GM11168 (cell line): ENCODE measurements around the gene SUGCT.

Source experiments
- in situ Hi-C: fragments of 300-500 bp; cut with MboI; formaldehyde crosslinking; loops from one replicate; pipeline ENCODE4 v1.12.0; 2022; ENCODE audit warnings: low sequenced_read_pairs; ENCODE audit not compliant: unreplicated experiment

SUGCT gene

DNA sequence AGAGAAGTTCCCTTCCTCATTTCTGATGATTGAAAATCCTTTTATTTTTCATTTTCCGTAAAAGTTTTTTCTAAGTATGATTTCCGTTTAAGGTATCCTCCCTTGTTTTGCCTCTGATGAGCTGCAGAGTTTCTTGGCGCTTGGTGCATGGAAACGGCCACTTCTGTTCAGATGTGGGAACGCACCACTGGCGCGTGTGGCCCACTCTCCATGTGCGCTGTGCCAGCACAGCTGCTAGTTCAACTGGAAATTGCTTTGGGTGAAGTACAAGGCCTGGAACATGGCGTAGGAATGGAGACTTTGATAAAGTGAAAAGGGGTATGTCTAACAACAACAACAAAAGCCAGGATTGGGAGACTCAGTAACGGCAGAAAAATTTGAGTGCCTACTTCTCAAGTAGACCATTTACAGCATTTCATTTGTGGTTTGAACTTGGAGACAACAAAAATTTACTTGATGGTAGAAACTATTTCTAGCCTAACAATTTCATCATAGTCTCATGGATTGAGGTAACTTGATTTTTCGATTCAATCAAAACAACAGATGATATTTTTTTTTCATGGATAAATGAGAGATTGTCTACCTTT lies 364.2 kb downstream of the SUGCT start:
- in situ Hi-C loops: no loop called here

DNA sequence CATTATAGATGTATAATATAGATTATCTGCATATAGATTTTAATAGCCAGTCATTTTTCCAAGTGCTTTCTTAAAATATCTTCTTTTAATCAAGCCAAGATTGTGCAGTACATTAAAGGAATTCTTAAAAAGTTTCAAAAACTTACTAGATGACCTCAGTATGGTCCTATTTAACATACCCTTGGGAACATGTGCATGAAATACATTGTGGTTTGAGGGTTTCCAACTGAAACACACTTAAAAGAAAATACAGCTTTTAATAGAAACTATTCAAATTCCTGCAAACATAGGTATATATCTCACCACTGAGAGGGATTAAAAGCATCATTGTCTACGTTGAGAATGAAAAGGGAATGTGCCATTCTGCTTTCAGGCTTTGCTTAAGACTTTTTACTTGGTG lies 364.9 kb downstream of the SUGCT start:
- in situ Hi-C loops: no loop called here

- in situ Hi-C loops: no loop called here
Observed at GRCh38 chr7:40500219-40500618, 365.4 kb downstream of the SUGCT start.

DNA sequence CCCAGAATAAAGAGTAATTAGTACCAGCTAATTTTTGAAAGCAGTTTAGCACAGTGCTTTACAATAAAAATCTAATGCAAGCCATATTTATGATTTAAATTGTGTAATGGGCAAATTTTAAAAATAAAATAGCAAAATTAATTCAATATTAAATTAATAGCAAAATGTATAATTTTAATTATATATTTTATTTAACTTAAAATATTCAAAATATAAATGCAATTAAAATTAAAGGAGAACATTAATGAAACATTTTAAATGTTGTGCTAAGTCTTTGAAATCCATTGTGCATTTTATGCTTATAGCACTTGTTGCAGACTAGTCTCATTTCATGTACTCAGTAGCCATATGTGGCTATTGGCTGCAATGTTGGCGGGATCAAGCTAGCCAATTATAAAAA lies 367.6 kb downstream of the SUGCT start:
- in situ Hi-C loops: no loop called here

- in situ Hi-C loops: no loop called here
Observed at GRCh38 chr7:40506158-40506557, 371.4 kb downstream of the SUGCT start.

DNA sequence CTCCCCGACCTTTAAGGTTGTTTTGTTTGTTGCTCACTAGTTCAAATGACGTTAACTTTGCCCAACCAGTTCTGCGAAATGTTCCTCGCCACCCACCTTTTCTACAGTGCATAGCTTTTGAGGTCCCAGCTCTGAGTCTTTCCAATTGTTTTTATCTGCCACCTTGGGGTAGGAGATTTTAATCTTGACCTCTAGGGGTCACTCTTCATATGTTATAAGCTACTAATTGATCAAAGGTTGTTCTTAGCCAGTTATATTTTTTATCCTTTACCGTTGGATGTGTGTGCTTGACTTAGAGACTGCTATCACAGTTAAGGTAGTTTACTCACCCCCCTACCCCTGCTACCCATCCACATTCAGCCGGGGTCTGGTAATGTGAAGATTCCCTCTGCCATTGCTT lies 372.4 kb downstream of the SUGCT start:
- in situ Hi-C loops: no loop called here

DNA sequence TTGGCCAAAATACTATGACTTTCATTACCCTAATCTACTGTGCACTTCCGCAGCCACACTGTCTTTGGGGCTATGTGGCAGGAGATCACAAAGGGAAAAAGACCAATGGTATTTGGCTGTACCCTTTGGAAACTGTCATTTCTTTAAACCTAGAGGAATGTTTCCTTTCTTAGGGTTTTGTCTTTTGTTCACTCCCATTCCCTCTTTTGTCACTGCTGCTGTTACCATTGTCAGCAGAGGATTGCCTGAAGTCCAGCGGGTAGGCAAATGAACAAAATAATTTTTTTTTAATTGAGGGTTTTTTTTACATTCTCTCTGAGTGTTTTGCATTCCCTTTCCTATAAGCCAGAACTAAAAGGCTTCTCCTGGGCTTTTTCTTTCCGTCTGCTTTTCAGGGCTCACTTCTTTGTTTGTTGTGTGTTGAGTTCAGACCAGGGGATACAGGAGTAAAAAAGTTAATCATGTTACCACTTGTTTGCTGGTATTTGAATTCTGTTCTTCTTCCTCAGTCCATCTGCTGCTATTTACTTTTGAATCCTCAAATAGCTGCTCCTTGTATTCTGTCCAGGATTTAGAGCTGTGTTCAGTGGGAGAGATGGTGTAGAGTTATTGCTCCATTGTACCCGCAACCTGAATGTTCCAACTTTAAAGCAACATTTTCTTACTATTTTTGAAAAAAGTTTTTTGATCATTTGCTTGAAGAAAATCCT lies 374.6 kb downstream of the SUGCT start:
- in situ Hi-C loops: no loop called here

GRCh38 chr7:40516376-40516775 lies 381.6 kb downstream of the SUGCT start:
- in situ Hi-C loops: no loop called here

- in situ Hi-C loops: no loop called here
Observed at GRCh38 chr7:40519009-40519408, 384.2 kb downstream of the SUGCT start.

DNA sequence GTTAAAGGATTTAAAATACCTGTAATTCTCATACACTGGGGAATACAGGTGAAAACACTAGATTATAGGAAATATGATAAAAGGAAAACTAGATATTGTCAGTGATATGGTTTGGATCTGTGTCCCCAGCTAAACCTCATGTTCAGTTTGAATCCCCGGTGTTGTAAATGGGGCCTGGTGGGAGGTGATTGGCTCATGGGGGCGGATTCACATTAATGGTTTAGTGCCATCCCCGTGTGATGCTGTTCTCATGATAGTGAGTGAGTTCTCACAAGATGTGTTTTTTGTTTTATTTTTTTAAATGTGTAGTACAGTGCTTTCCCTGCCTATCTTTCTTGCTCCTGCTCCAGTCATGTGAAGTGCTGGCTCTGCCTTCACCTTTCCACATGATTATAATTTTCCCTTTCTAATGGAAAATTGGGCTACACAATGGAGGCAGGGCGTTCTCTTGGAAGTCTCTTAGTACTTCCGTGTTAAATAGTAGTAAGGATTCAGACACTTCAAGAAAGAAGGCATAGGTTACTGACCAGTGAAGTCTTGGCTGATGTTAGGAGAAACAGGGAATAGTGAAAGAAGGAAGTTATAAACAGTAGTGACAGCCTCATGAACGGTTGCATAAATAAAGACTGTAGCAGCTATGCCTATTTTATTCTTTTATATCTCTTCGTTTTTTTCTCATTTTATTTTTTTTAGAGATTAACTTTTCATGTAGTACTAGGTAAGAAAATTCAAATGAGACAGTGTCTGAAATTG lies 386.4 kb downstream of the SUGCT start:
- in situ Hi-C loops: no loop called here

DNA sequence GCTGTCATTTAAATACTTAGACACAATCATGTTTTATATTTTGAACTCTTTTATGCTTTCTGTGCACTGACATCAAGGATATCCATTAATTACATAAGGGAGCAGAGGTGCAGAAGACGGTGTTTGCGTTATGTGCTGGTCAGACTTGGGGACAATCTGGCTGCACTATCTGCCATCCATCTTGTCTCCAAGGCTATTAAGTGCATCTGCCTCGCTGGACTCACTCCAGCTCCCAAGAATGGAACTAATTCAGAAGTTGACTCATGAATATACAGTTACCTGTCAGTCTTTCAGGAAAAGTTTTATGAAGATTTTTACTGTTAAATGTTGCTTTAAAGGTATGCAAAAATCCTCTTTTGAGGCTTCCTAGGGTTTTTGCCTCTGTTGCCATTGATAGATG lies 391.0 kb downstream of the SUGCT start:
- in situ Hi-C loops: no loop called here

DNA sequence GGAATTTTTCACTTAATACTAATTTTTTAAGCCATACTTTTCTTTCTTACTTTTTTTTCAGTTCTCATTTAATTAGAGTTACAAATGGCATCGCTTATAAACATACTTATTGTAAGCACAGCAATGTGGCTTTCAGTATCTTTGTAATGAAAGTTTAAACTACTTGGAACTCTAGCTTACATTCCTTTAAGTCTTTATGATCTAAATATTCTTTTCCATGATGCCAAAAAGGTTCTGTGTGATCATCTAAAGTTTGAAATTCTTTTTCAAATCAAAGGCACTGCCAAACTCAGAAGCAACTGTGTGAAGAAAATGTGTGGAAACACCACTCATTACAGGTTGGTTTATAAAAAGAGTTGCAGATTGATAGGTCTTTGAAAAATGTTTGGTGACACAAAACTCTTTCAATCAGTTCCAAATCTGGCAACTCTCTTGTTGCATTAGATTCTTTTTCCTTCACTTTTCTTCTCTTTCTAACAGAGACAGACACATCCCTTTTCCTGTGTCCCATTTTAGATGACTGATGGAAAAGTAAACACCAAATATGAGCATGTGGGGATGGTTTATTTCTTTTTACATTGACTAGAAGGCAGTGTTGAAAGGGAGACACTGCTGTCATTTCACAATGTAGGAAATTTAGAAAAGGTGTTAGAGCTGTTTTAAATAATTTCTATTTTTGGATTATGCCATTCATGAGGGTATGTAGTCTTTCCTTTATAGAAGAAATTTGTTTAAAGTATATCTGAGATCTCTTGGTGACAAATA lies 392.3 kb downstream of the SUGCT start:
- in situ Hi-C loops: no loop called here

DNA sequence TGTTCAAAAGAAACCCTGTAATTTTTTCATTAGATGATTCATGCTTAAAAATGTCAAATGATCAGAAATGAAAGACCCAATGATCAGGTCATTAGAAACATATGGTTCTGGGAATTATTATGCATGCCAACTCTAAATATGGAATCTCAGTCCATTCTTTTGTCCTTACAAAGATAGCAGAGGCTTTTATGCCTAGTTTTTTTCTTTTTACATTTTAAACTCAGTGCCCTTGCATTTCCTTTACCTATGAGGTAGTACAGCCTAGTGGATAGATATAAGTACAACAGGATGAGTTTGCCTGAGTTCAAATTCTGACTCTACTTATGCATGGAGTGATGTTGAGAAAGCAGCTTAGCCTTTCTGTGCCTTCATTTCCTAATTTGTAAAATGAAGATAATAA lies 392.9 kb downstream of the SUGCT start:
- in situ Hi-C loops: no loop called here

DNA sequence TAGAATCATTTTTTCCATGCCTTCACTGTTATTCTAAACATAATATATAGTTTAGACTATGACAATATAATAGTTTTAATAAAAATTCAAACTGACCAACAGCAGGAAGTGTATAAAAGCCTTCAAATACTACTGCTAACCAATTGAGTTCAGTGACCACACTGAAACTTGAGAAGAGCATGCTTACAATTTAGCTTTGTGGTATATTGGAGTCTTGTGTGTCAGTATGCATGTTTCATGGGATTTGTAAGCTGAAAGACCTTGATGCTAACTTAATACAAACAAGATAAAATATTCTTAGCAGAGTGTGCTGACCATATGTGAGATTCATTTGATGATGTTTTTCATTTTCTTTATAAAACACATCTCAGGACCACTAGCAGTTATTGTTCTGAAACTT lies 395.5 kb downstream of the SUGCT start:
- in situ Hi-C loops: no loop called here

- in situ Hi-C loops: no loop called here
Observed at GRCh38 chr7:40531956-40532355, 397.2 kb downstream of the SUGCT start.

- in situ Hi-C loops: no loop called here
Observed at GRCh38 chr7:40535678-40536077, 400.9 kb downstream of the SUGCT start.

DNA sequence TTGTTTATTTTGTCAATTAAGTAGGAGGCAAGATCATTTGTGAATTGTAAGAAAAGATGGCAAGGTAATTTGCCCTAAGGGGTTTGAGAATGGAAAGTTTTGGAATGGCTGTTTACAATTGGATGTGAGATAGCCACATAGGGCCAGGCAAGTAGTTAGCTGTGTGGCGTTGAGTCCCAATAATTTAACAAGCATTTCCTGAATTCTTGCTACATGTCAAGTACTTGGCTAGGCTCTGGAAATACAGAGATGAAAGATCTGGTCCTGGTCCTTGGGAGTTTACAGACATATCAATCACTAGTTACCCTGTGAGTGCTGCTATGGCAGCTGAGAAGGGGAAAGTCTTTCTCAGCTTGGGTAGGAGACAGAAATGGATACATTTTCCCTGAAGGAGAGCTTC lies 401.6 kb downstream of the SUGCT start:
- in situ Hi-C loops: no loop called here

- in situ Hi-C loops: no loop called here
Observed at GRCh38 chr7:40538281-40538680, 403.5 kb downstream of the SUGCT start.

GRCh38 chr7:40541336-40541735 lies 406.5 kb downstream of the SUGCT start:
- in situ Hi-C loops: no loop called here

- in situ Hi-C loops: no loop called here
Observed at GRCh38 chr7:40542982-40543741, 408.4 kb downstream of the SUGCT start.
